Measurements from ENCODE around the gene SCD5. TPM values are rescaled to one million over a fixed set of nuclear protein-coding genes. Genes with fewer than 3 reads are reported as not detected.

SCD5 gene
- polyA plus RNA-seq, 3 donors: 4.3 to 18.6 (median 14.3) TPM

GRCh38 chr4:82746705-82747574, 51.7 kb downstream of the SCD5 start:
- H3K27ac ChIP-seq (ENCODE audit: low read depth, low read length): no peak overlapping the region
- 73 to 89% (median 80%) methylated on average over 12 to 13 of the region's 13 CpGs for WGBS, 3 donors

GRCh38 chr4:82745173-82745842, 53.3 kb downstream of the SCD5 start:
- no peak overlapping the region for H3K27ac ChIP-seq (ENCODE audit: low read depth, low read length)
- WGBS, 3 donors: 69 to 88% (median 87%) methylated on average over 6 of the region's 6 CpGs

GRCh38 chr4:82744284-82744968, 54.2 kb downstream of the SCD5 start:
- 28 to 72% (median 70%) methylated on average over 5 of the region's 5 CpGs for WGBS, 3 donors
- no peak overlapping the region for H3K27ac ChIP-seq (ENCODE audit: low read depth, low read length)

- WGBS, 3 donors: 58 to 97% (median 93%) methylated on average over 5 of the region's 5 CpGs
Measured at GRCh38 chr4:82741188-82741587, 57.4 kb downstream of the SCD5 start.

GRCh38 chr4:82739287-82740190, 59.1 kb downstream of the SCD5 start:
- 54 to 64% (median 62%) methylated on average over 23 of the region's 23 CpGs for WGBS, 3 donors
- H3K27ac ChIP-seq (ENCODE audit: low read depth, low read length): no peak overlapping the region

More at GRCh38 chr4:82741188-82741587, 57.4 kb downstream of the SCD5 start:
- H3K27ac ChIP-seq (ENCODE audit: low read depth, low read length): no peak overlapping the region

- H3K27ac ChIP-seq (ENCODE audit: low read depth, low read length): no peak overlapping the region
Measured at GRCh38 chr4:82737354-82737753, 61.2 kb downstream of the SCD5 start.

GRCh38 chr4:82733636-82734035, 65.0 kb downstream of the SCD5 start:
- H3K27ac ChIP-seq (ENCODE audit: low read depth, low read length): no peak overlapping the region
- 73 to 91% (median 84%) methylated on average over 7 of the region's 7 CpGs for WGBS, 3 donors

- WGBS, 3 donors: 90 to 100% (median 100%) methylated on average over 1 of the region's 1 CpG
- no peak overlapping the region for H3K27ac ChIP-seq (ENCODE audit: low read depth, low read length)
Measured at GRCh38 chr4:82728301-82728700, 70.3 kb downstream of the SCD5 start.

GRCh38 chr4:82726596-82726995, 72.0 kb downstream of the SCD5 start:
- H3K27ac ChIP-seq (ENCODE audit: low read depth, low read length): no peak overlapping the region
- WGBS, 3 donors: 39 to 77% (median 72%) methylated on average over 5 of the region's 5 CpGs

GRCh38 chr4:82721819-82722423, 76.7 kb downstream of the SCD5 start:
- no peak overlapping the region for H3K27ac ChIP-seq (ENCODE audit: low read depth, low read length)
- WGBS, 3 donors: 28 to 44% (median 33%) methylated on average over 2 of the region's 2 CpGs

GRCh38 chr4:82718162-82718940, 80.2 kb downstream of the SCD5 start:
- 30 to 59% (median 54%) methylated on average over 7 of the region's 7 CpGs for WGBS, 3 donors
- no peak overlapping the region for H3K27ac ChIP-seq (ENCODE audit: low read depth, low read length)

- WGBS, 3 donors: 48 to 70% (median 62%) methylated on average over 12 of the region's 12 CpGs
- H3K27ac ChIP-seq (ENCODE audit: low read depth, low read length): peak overlapping the region; percentile 57
Measured at GRCh38 chr4:82715731-82716617, 82.6 kb downstream of the SCD5 start.

GRCh38 chr4:82713856-82714255, 84.7 kb downstream of the SCD5 start:
- H3K27ac ChIP-seq (ENCODE audit: low read depth, low read length): no peak overlapping the region
- WGBS, 3 donors: 96 to 98% (median 97%) methylated on average over 3 of the region's 3 CpGs

- 88 to 96% (median 92%) methylated on average over 5 of the region's 5 CpGs for WGBS, 3 donors
- no peak overlapping the region for H3K27ac ChIP-seq (ENCODE audit: low read depth, low read length)
Measured at GRCh38 chr4:82712561-82712960, 86.0 kb downstream of the SCD5 start.

- 84 to 98% (median 93%) methylated on average over 7 of the region's 7 CpGs for WGBS, 3 donors
- no peak overlapping the region for H3K27ac ChIP-seq (ENCODE audit: low read depth, low read length)
Measured at GRCh38 chr4:82711158-82711785, 87.3 kb downstream of the SCD5 start.

All from adipose tissue (tissue), 3 donors.